Activated B cell treated with CpG ODN at 0.5 μM for 24 hours (primary cell): ENCODE results near the gene TXNDC11. TPM values are rescaled to one million over a fixed set of nuclear protein-coding genes. Genes with fewer than 3 reads are reported as not detected.
A peak's percentile ranks its signal among the peaks of the same experiment; 100 is the strongest.

Source experiments
- ATAC-seq: fragments of 200-7000 bp; cut with Tn5 transposase; one replicate; pipeline ENCODE4 v1.10.0; 2021; ENCODE audit warnings: low read depth, mild to moderate bottlenecking, moderate library complexity
- CTCF ChIA-PET: fragments of 350-600 bp; sonication (Branson Sonifier 250); formaldehyde crosslinking; loops from one replicate; lab custom pipeline; 2021; ENCODE audit warnings: antibody characterized with exemption; lab: Charles Lee
- POLR2A ChIA-PET: fragments of 350-600 bp; sonication (Branson Sonifier 250); formaldehyde crosslinking; loops from one replicate; lab custom pipeline; 2021; ENCODE audit warnings: antibody characterized with exemption; lab: Charles Lee
- DNase-seq: peaks from one replicate; pipeline ENCODE4 v3.0.0; 2022
- H3K27ac Mint-ChIP-seq: one replicate; pipeline ENCODE4 v1.8.0; 2020; ENCODE audit warnings: mixed read lengths
- H3K27me3 Mint-ChIP-seq: one replicate; pipeline ENCODE4 v1.8.0; 2021; ENCODE audit warnings: mixed read lengths
- H3K36me3 Mint-ChIP-seq: one replicate; pipeline ENCODE4 v1.8.0; 2021; ENCODE audit warnings: low read depth, mixed read lengths
- H3K4me1 Mint-ChIP-seq: one replicate; pipeline ENCODE4 v1.8.0; 2021; ENCODE audit warnings: mixed read lengths
- H3K4me3 Mint-ChIP-seq: one replicate; pipeline ENCODE4 v1.8.0; 2020; ENCODE audit warnings: mild to moderate bottlenecking, mixed read lengths
- H3K9me3 Mint-ChIP-seq: one replicate; pipeline ENCODE4 v1.8.0; 2020; ENCODE audit warnings: mixed read lengths
- intact Hi-C: fragments of 100-400 bp; cut with micrococcal nuclease; formaldehyde crosslinking; loops from one replicate; pipeline ENCODE4 v1.15.1; 2024
- total RNA-seq: library from RNA; stranded (reverse); gene quantifications from 2 replicates; pipeline ENCODE4 v1.2.3, GENCODE V29; 2022
- TF ChIP-seq, protein P1 (sequence below): fragments of 200-600 bp; IDR thresholded peaks from one replicate; pipeline ENCODE4 v1.8.0; 2022; ENCODE audit warnings: antibody characterized with exemption, mild to moderate bottlenecking

The TXNDC11 gene
- total RNA-seq, 1 donor from 2014 or later: 63.2 TPM

DNA sequence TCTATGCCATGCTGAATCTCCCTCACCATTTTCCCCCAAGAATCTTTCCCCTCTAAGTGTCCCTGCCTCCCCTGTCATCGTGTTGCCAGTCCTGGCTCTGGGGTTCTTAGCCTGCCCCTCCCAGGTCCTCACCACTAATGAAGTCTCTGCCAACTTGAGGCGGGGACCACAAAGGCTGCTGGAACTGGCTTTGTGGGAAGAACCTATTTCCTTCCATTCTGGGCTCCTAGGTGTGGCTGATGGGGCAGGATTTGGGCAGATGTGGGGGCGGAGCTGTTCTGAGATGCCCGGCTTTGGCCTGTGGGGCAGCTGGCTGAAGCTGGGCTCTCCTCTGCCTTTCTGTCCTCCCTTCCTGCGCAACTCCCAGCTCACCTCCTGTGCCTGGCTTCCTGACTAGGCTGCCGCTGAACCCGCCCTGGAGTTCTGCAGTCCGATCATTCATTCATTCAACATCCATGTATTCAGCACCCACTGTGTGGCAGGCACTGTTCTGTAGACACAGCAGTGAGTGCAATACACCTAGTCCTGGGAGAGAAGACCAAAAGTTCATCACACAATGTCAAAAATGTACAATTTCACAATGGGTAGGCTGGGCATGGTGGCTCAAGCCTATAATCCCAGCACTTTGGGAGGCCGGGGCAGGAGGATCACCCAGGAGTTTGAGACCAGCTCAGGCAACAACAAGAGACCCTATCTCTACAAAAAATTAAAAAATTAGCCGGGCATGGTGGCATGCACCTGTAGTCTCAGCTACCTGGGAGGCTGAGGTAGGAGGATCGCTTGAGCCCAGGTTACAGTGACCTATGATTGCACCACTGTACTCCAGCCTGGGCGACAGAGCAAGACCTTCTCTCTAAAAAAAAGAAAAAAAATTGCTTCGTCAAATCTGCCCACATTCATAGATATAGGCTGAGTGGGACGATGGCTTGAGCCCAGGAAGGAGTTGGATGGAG is 76.3 kb downstream of the TXNDC11 start:
- ATAC-seq (no peak), DNase-seq (no peak)
- no peaks in the 10 kb centered on the region for H3K9me3 Mint-ChIP-seq
- ChIA-PET CTCF (interaction anchor here (0.8 to 1.4 kb wide), 2 partner anchors 15 to 28 kb away, joined by 3 read pairs; no protein-coding TSS in a partner anchor), POLR2A (interaction anchor here (1.2 to 2.2 kb wide), 2 partner anchors 76 to 131 kb away, joined by 3 to 5 read pairs; partner anchors contain the start of gene TXNDC11)
- H3K27me3 Mint-ChIP-seq: no peaks in the 10 kb centered on the region
- H3K4me3 Mint-ChIP-seq: peak overlapping the region; percentile 63
- H3K36me3 Mint-ChIP-seq: peaks cover 1% of the 10 kb centered on the region
- peaks cover 60% of the 10 kb centered on the region for H3K4me1 Mint-ChIP-seq
- TF ChIP-seq, protein P1, sequence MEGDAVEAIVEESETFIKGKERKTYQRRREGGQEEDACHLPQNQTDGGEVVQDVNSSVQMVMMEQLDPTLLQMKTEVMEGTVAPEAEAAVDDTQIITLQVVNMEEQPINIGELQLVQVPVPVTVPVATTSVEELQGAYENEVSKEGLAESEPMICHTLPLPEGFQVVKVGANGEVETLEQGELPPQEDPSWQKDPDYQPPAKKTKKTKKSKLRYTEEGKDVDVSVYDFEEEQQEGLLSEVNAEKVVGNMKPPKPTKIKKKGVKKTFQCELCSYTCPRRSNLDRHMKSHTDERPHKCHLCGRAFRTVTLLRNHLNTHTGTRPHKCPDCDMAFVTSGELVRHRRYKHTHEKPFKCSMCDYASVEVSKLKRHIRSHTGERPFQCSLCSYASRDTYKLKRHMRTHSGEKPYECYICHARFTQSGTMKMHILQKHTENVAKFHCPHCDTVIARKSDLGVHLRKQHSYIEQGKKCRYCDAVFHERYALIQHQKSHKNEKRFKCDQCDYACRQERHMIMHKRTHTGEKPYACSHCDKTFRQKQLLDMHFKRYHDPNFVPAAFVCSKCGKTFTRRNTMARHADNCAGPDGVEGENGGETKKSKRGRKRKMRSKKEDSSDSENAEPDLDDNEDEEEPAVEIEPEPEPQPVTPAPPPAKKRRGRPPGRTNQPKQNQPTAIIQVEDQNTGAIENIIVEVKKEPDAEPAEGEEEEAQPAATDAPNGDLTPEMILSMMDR: no peak
- H3K27ac Mint-ChIP-seq: peak overlapping the region; percentile 13
- intact Hi-C loops: loop anchor here (5.0 kb wide), 1 partner anchor 186 kb away; the partner anchor contains the start of gene RSL1D1

DNA sequence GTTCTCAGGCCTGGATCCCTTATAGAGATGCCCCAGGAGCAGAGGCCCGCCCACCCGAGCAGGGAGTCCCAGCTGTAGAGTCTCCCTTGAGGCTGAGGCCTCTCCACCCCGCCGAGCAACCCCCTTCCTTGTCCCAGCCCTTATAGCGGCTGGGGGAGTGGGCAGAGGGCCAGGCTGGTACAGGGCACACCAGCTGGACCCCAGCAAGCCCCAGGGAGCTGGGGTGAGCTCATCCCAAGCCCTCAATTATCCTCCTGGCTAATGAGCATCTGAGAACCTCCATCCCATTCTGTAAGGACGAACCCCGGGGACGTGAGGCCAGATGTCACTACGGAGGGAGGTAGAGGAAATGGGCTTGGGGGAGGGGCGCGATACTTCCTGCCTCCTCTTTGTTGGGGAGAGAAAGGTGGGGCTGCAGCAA is 77.6 kb downstream of the TXNDC11 start:
- H3K4me1 Mint-ChIP-seq: peaks cover 48% of the 10 kb centered on the region
- peak overlapping the region; percentile 14 for H3K27ac Mint-ChIP-seq
- H3K9me3 Mint-ChIP-seq: no peaks in the 10 kb centered on the region
- no peak for DNase-seq
- ChIA-PET CTCF (interaction anchor here (1.0 to 1.2 kb wide), 2 partner anchors 49 to 133 kb away, joined by 3 to 4 read pairs; no protein-coding TSS in a partner anchor), POLR2A (interaction anchor here (0.7 to 1.2 kb wide), 3 partner anchors 24 to 44 kb away, joined by 3 to 4 read pairs (median 3); no protein-coding TSS in a partner anchor)
- ATAC-seq: no peak
- peaks cover 1% of the 10 kb centered on the region for H3K36me3 Mint-ChIP-seq
- peak overlapping the region; percentile 25 for H3K4me3 Mint-ChIP-seq
- intact Hi-C loops: loop anchor here (5.0 kb wide), 1 partner anchor 187 kb away; the partner anchor contains the start of gene RSL1D1
- no peaks in the 10 kb centered on the region for H3K27me3 Mint-ChIP-seq
- TF ChIP-seq, protein P1: no peak

DNA sequence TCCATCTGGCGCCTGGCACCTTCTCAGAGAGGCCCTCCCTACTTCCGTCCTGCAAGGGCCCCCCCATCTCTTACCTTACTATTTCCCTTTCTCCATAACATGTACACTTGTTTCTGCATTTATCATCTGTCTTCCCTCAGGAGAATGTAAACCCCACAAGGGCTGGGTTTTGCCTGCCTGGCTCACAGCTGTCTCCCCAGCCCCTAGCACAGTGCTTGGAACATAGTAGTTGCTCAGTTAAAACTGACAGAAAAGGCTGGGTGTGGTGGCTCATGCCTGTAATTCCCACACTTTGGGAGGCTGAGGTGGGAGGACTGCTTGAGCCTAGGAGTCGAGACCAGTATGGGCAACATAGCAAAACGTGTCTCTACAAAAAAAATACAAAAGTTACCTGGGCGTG is 80.1 kb downstream of the TXNDC11 start:
- no peaks in the 10 kb centered on the region for H3K36me3 Mint-ChIP-seq
- no peak overlapping the region for H3K4me3 Mint-ChIP-seq
- no peak for ATAC-seq
- H3K9me3 Mint-ChIP-seq: no peaks in the 10 kb centered on the region
- H3K4me1 Mint-ChIP-seq: peaks cover 36% of the 10 kb centered on the region
- CTCF ChIA-PET: interaction anchor here (0.5 kb wide), 1 partner anchor 406 kb away, joined by 5 read pairs; no protein-coding TSS in a partner anchor
- peak overlapping the region; percentile 35 for H3K27ac Mint-ChIP-seq
- TF ChIP-seq, protein P1: no peak
- H3K27me3 Mint-ChIP-seq: no peaks in the 10 kb centered on the region
- DNase-seq: no peak
- intact Hi-C loops: no loop called here
- POLR2A ChIA-PET: no interaction called here

DNA sequence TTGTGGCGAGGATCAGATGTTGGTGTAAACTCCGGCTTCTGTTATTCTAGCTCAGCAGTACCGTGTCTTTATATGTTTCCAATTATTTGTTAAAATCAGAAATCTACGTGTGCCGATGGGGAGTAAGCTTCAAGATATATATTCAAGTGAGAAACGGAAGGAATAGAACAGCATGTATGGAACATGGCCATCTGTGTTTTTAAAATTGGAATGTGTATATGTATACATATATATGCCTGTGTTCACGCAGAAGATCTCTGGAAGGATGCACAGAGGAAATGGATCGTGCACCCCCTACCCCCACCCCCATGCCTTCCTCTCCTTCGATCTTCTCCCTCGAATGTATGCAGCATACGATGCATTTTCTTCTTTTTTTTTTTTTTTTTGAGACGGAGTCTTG is 82.1 kb downstream of the TXNDC11 start:
- ChIA-PET POLR2A (no interaction called here), CTCF (interaction anchor here (1.4 kb wide), 1 partner anchor 11 kb away, joined by 3 read pairs; no protein-coding TSS in a partner anchor)
- intact Hi-C loops: no loop called here
- Mint-ChIP-seq H3K36me3 (no peaks in the 10 kb centered on the region), H3K9me3 (no peaks in the 10 kb centered on the region), H3K27ac (no peak overlapping the region), H3K4me1 (peaks cover 21% of the 10 kb centered on the region), H3K4me3 (no peak overlapping the region), H3K27me3 (no peaks in the 10 kb centered on the region)
- TF ChIP-seq, protein P1: no peak
- no peak for DNase-seq
- ATAC-seq: no peak
